Measurements from ENCODE around the gene AARS2.

DNA sequence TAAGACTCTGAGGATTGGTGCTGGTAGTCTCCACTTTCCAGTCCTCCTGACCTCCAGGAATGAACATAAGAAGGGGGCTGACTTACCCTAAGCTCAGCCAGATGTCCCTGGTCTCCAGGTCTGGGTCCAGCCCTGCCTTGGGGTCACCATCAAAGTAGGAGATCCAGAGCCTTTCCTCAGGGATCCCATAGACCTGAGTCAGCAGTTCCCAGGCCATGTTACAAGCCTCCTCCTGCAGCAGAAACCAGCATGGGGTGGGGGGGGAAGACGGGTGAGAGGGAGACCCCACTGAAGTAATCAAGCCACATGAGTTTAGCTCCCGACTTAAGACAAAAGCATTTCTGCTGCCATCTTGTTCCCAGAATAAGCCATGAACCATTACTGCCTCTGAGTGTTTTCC lies 1.8 kb downstream of the AARS2 start:
- TF ChIP-seq POLR2A (IDR thresholded peaks at IDR 0.05; ENCODE audit: low read depth, low read length): no peak
- no peak for TF ChIP-seq POLR2AphosphoS5 (IDR thresholded peaks at IDR 0.05; ENCODE audit: low read depth, low read length)

All from GM12892 (cell line).